GM19025 (cell line): ENCODE measurements around the gene NEXMIF.
"Not testable (repeated sequence)": the region's sequence is repeated elsewhere in the genome, so short reads cannot be mapped to it uniquely, and the experiment has no call there.

Source experiments
- ATAC-seq: cut with Tn5 transposase; IDR thresholded peaks from one replicate; pipeline ENCODE4 v1.9.1; 2021; ENCODE audit warnings: mild to moderate bottlenecking, low read depth, moderate library complexity; ENCODE audit not compliant: unreplicated experiment

Gene NEXMIF

GRCh38 chrX:74800062-74800461, 125.2 kb downstream of the NEXMIF start:
- no peak for ATAC-seq

- no peak for ATAC-seq
Observed at GRCh38 chrX:74797338-74797887, 127.8 kb downstream of the NEXMIF start.

GRCh38 chrX:74788545-74789086, 136.6 kb downstream of the NEXMIF start:
- no peak for ATAC-seq

- no peak for ATAC-seq
Observed at GRCh38 chrX:74784629-74785028, 140.6 kb downstream of the NEXMIF start.

GRCh38 chrX:74781507-74782034, 143.7 kb downstream of the NEXMIF start:
- ATAC-seq, result no peak

GRCh38 chrX:74779175-74779574, 146.1 kb downstream of the NEXMIF start:
- no peak for ATAC-seq

GRCh38 chrX:74774988-74775387, 150.3 kb downstream of the NEXMIF start:
- no peak for ATAC-seq

- no peak for ATAC-seq
Observed at GRCh38 chrX:74736450-74736849, 188.8 kb downstream of the NEXMIF start.

- no peak for ATAC-seq
Observed at GRCh38 chrX:74705269-74705668, 220.0 kb downstream of the NEXMIF start.

GRCh38 chrX:74701343-74701742, 223.9 kb downstream of the NEXMIF start:
- not testable (repeated sequence) for ATAC-seq

GRCh38 chrX:74684466-74684865, 240.8 kb downstream of the NEXMIF start:
- no peak for ATAC-seq
